ENCODE results near the gene RNU5D-1.
"Not testable (repeated sequence)": the region's sequence is repeated elsewhere in the genome, so short reads cannot be mapped to it uniquely, and the experiment has no call there.

RNU5D-1 gene

GRCh38 chr1:44700573-44700972 lies 30.4 kb downstream of the RNU5D-1 start:
- no peak for DNase-seq (ENCODE audit: low spot score)

GRCh38 chr1:44699375-44699774 lies 31.6 kb downstream of the RNU5D-1 start:
- FAIRE-seq; DNase-seq (ENCODE audit: low spot score): not testable (repeated sequence)

More at GRCh38 chr1:44700573-44700972, 30.4 kb downstream of the RNU5D-1 start:
- no peak for FAIRE-seq

GRCh38 chr1:44698138-44698537 lies 32.8 kb downstream of the RNU5D-1 start:
- DNase-seq (ENCODE audit: low spot score), result no peak
- no peak for FAIRE-seq

GRCh38 chr1:44696789-44697345 lies 34.1 kb downstream of the RNU5D-1 start:
- DNase-seq (ENCODE audit: low spot score) (no peak), FAIRE-seq (no peak)

- FAIRE-seq, result no peak
- no peak for DNase-seq (ENCODE audit: low spot score)
Observed at GRCh38 chr1:44696101-44696500, 34.9 kb downstream of the RNU5D-1 start.

GRCh38 chr1:44695671-44696070 lies 35.3 kb downstream of the RNU5D-1 start:
- FAIRE-seq (no peak), DNase-seq (ENCODE audit: low spot score) (no peak)

- no peak for FAIRE-seq
- DNase-seq (ENCODE audit: low spot score), result no peak
Observed at GRCh38 chr1:44694863-44695478, 36.0 kb downstream of the RNU5D-1 start.

GRCh38 chr1:44693900-44694299 lies 37.1 kb downstream of the RNU5D-1 start:
- DNase-seq (ENCODE audit: low spot score) (no peak), FAIRE-seq (no peak)

GRCh38 chr1:44693159-44693558 lies 37.8 kb downstream of the RNU5D-1 start:
- FAIRE-seq, result no peak
- DNase-seq (ENCODE audit: low spot score), result no peak

GRCh38 chr1:44689447-44689765 lies 41.6 kb downstream of the RNU5D-1 start:
- DNase-seq (ENCODE audit: low spot score) (no peak), FAIRE-seq (no peak)

GRCh38 chr1:44688760-44689446 lies 42.1 kb downstream of the RNU5D-1 start:
- FAIRE-seq, result no peak

GRCh38 chr1:44685881-44686280 lies 45.1 kb downstream of the RNU5D-1 start:
- DNase-seq (ENCODE audit: low spot score), result no peak
- FAIRE-seq, result no peak

More at GRCh38 chr1:44688760-44689446, 42.1 kb downstream of the RNU5D-1 start:
- DNase-seq (ENCODE audit: low spot score), result no peak

- DNase-seq (ENCODE audit: low spot score) (no peak), FAIRE-seq (no peak)
Observed at GRCh38 chr1:44685218-44685617, 45.8 kb downstream of the RNU5D-1 start.

- DNase-seq (ENCODE audit: low spot score) (no peak), FAIRE-seq (no peak)
Observed at GRCh38 chr1:44684525-44684924, 46.4 kb downstream of the RNU5D-1 start.

GRCh38 chr1:44682883-44683265 lies 48.1 kb downstream of the RNU5D-1 start:
- DNase-seq (ENCODE audit: low spot score), result no peak
- FAIRE-seq, result no peak

GRCh38 chr1:44681905-44682882 lies 48.8 kb downstream of the RNU5D-1 start:
- no peak for DNase-seq (ENCODE audit: low spot score)
- no peak for FAIRE-seq
